ENCODE results near the gene FTO. TPM values are rescaled to one million over a fixed set of nuclear protein-coding genes. Genes with fewer than 3 reads are reported as not detected.

Gene FTO
- polyA plus RNA-seq, 1 donor from 2014 or later, result 80.1 TPM

- Histone ChIP-seq H3K27ac (ENCODE audit: low read length) (no peak overlapping the region), H4K20me1 (ENCODE audit: insufficient read depth) (no peaks in the 10 kb centered on the region), H3K9me3 (ENCODE audit: low read length) (no peaks in the 10 kb centered on the region), H3K9ac (ENCODE audit: low read length) (no peak overlapping the region), H3K36me3 (ENCODE audit: insufficient read depth, low read length) (no peaks in the 10 kb centered on the region), H3K4me2 (ENCODE audit: low read length) (peak overlapping the region; percentile 5), H3K9me2 (ENCODE audit: insufficient read depth, low read length) (no peaks in the 10 kb centered on the region), H3K79me2 (replicated peaks; ENCODE audit: insufficient read depth, low read length) (no peaks in the 10 kb centered on the region), H3K4me3 (ENCODE audit: low read length) (peak overlapping the region; percentile 43), H3K27me3 (ENCODE audit: insufficient read depth, low read depth, low read length) (no peaks in the 10 kb centered on the region), H2AFZ (ENCODE audit: low read depth, low read length) (no peak overlapping the region), H3F3A (ENCODE audit: insufficient read depth, low read length, poor library complexity, severe bottlenecking) (no peaks in the 10 kb centered on the region)
- TF ChIP-seq RAD21 (conservative IDR thresholded peaks at IDR 0.05) (no peak), TAF1 (IDR thresholded peaks at IDR 0.05; ENCODE audit: low read depth) (no peak), EP300 (conservative IDR thresholded peaks at IDR 0.05; ENCODE audit: poor library complexity, severe bottlenecking) (no peak), SMC3 (conservative IDR thresholded peaks at IDR 0.05; ENCODE audit: poor library complexity) (no peak), EZH2 (IDR thresholded peaks at IDR 0.05; ENCODE audit: borderline replicate concordance, insufficient read depth, low read length, poor library complexity, severe bottlenecking) (no peak), POLR2AphosphoS5 (IDR thresholded peaks at IDR 0.05) (no peak), MXI1 (conservative IDR thresholded peaks at IDR 0.05; ENCODE audit: poor library complexity, severe bottlenecking) (no peak)
- TF ChIP-seq, protein P1, sequence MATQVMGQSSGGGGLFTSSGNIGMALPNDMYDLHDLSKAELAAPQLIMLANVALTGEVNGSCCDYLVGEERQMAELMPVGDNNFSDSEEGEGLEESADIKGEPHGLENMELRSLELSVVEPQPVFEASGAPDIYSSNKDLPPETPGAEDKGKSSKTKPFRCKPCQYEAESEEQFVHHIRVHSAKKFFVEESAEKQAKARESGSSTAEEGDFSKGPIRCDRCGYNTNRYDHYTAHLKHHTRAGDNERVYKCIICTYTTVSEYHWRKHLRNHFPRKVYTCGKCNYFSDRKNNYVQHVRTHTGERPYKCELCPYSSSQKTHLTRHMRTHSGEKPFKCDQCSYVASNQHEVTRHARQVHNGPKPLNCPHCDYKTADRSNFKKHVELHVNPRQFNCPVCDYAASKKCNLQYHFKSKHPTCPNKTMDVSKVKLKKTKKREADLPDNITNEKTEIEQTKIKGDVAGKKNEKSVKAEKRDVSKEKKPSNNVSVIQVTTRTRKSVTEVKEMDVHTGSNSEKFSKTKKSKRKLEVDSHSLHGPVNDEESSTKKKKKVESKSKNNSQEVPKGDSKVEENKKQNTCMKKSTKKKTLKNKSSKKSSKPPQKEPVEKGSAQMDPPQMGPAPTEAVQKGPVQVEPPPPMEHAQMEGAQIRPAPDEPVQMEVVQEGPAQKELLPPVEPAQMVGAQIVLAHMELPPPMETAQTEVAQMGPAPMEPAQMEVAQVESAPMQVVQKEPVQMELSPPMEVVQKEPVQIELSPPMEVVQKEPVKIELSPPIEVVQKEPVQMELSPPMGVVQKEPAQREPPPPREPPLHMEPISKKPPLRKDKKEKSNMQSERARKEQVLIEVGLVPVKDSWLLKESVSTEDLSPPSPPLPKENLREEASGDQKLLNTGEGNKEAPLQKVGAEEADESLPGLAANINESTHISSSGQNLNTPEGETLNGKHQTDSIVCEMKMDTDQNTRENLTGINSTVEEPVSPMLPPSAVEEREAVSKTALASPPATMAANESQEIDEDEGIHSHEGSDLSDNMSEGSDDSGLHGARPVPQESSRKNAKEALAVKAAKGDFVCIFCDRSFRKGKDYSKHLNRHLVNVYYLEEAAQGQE (IDR thresholded peaks at IDR 0.05; ENCODE audit: borderline replicate concordance), result no peak
- TF ChIP-seq, protein P2, sequence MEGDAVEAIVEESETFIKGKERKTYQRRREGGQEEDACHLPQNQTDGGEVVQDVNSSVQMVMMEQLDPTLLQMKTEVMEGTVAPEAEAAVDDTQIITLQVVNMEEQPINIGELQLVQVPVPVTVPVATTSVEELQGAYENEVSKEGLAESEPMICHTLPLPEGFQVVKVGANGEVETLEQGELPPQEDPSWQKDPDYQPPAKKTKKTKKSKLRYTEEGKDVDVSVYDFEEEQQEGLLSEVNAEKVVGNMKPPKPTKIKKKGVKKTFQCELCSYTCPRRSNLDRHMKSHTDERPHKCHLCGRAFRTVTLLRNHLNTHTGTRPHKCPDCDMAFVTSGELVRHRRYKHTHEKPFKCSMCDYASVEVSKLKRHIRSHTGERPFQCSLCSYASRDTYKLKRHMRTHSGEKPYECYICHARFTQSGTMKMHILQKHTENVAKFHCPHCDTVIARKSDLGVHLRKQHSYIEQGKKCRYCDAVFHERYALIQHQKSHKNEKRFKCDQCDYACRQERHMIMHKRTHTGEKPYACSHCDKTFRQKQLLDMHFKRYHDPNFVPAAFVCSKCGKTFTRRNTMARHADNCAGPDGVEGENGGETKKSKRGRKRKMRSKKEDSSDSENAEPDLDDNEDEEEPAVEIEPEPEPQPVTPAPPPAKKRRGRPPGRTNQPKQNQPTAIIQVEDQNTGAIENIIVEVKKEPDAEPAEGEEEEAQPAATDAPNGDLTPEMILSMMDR (IDR thresholded peaks at IDR 0.05; ENCODE audit: poor library complexity, severe bottlenecking), result no peak
Measured at GRCh38 chr16:54177862-54178477, 474.0 kb downstream of the FTO start.

- H3K9me3 ChIP-seq (ENCODE audit: low read length), result no peaks in the 10 kb centered on the region
- no peak overlapping the region for H2AFZ ChIP-seq (ENCODE audit: low read depth, low read length)
- H3K79me2 ChIP-seq (replicated peaks; ENCODE audit: insufficient read depth, low read length), result no peaks in the 10 kb centered on the region
- H4K20me1 ChIP-seq (ENCODE audit: insufficient read depth), result no peaks in the 10 kb centered on the region
- H3K4me3 ChIP-seq (ENCODE audit: low read length), result peak overlapping the region; percentile 43
- no peaks in the 10 kb centered on the region for H3K36me3 ChIP-seq (ENCODE audit: insufficient read depth, low read length)
- no peak overlapping the region for H3K27ac ChIP-seq (ENCODE audit: low read length)
- H3K4me2 ChIP-seq (ENCODE audit: low read length), result peak overlapping the region; percentile 5
- no peaks in the 10 kb centered on the region for H3F3A ChIP-seq (ENCODE audit: insufficient read depth, low read length, poor library complexity, severe bottlenecking)
- no peaks in the 10 kb centered on the region for H3K9me2 ChIP-seq (ENCODE audit: insufficient read depth, low read length)
- H3K9ac ChIP-seq (ENCODE audit: low read length), result no peak overlapping the region
- no peaks in the 10 kb centered on the region for H3K27me3 ChIP-seq (ENCODE audit: insufficient read depth, low read depth, low read length)
- peak; percentile 15 for TF ChIP-seq SMC3 (conservative IDR thresholded peaks at IDR 0.05; ENCODE audit: poor library complexity)
- TF ChIP-seq MXI1 (conservative IDR thresholded peaks at IDR 0.05; ENCODE audit: poor library complexity, severe bottlenecking), result no peak
- TF ChIP-seq POLR2AphosphoS5 (IDR thresholded peaks at IDR 0.05), result peak; percentile 43
- TF ChIP-seq EP300 (conservative IDR thresholded peaks at IDR 0.05; ENCODE audit: poor library complexity, severe bottlenecking), result no peak
- TF ChIP-seq RAD21 (conservative IDR thresholded peaks at IDR 0.05), result peak; percentile 30
- TF ChIP-seq, protein P2 (IDR thresholded peaks at IDR 0.05; ENCODE audit: poor library complexity, severe bottlenecking), result no peak
- TF ChIP-seq TAF1 (IDR thresholded peaks at IDR 0.05; ENCODE audit: low read depth), result no peak
- TF ChIP-seq, protein P1 (IDR thresholded peaks at IDR 0.05; ENCODE audit: borderline replicate concordance), result peak; percentile 64
- TF ChIP-seq EZH2 (IDR thresholded peaks at IDR 0.05; ENCODE audit: borderline replicate concordance, insufficient read depth, low read length, poor library complexity, severe bottlenecking), result no peak
Measured at GRCh38 chr16:54178478-54178976, 474.6 kb downstream of the FTO start.

All from neural cell (in vitro differentiated cells).